Gastrocnemius medialis (tissue), 4 donors: Measurements from ENCODE around the gene SLC5A3. TPM values are rescaled to one million over a fixed set of nuclear protein-coding genes. Genes with fewer than 3 reads are reported as not detected.

Source experiments
- ATAC-seq, 2 donors: fragments of 150-250 bp; one replicate each; pipeline ENCODE4 v1.9.1; 2016
- DNase-seq, 2 donors: peaks; one replicate each; pipeline ENCODE4 v3.0.0-alpha.2; 2019
- H3K27ac ChIP-seq, 4 donors: fragments of 200-600 bp; sonication (generic); 1 replicate in 1 of 4; 2 replicates in 3 of 4; pipeline ENCODE4 v1.5.1; 2016 to 2018; ENCODE audit warnings: mild to moderate bottlenecking in 2 of 4, moderate library complexity in 1 of 4
- H3K27me3 ChIP-seq, 3 donors: fragments of 200-600 bp; sonication (generic) in 2 of 3; 1 replicate in 1 of 3; 2 replicates in 2 of 3; pipeline versions ENCODE4 v1.5.1 to v1.6.0; 2016 to 2019; ENCODE audit warnings: mild to moderate bottlenecking in 1 of 3, moderate library complexity in 1 of 3
- H3K36me3 ChIP-seq, 2 donors: fragments of 200-600 bp; sonication (generic) in 1 of 2; one replicate each; pipeline ENCODE4 v1.5.1; 2017 to 2018
- H3K4me1 ChIP-seq, 2 donors: fragments of 200-600 bp; sonication (generic) in 1 of 2; one replicate each; pipeline ENCODE4 v1.5.1; 2016 to 2017; ENCODE audit warnings: mild to moderate bottlenecking in 2 of 2
- H3K4me3 ChIP-seq, 4 donors: fragments of 200-600 bp; sonication (generic) in 3 of 4; 1 replicate in 1 of 4; 2 replicates in 3 of 4; pipeline ENCODE4 v1.5.1; 2016 to 2019; ENCODE audit warnings: mild to moderate bottlenecking in 2 of 4
- H3K9me3 ChIP-seq, 3 donors: fragments of 200-600 bp; sonication (generic) in 2 of 3; 1 replicate in 1 of 3; 2 replicates in 2 of 3; pipeline ENCODE4 v1.5.1; 2016 to 2019
- CTCF ChIP-seq, 5 experiments: fragments of 450-650 bp in 3 of 5; fragments of 200-600 bp in 2 of 5; sonication (generic) in 2 of 5; IDR thresholded peaks in 4 of 5; conservative IDR thresholded peaks in 1 of 5; 1 replicate in 4 of 5; 2 replicates in 1 of 5; pipeline ENCODE4 v1.5.1; 2016 to 2019; ENCODE audit warnings: antibody characterized with exemption in 5 of 5, mild to moderate bottlenecking in 3 of 5, moderate library complexity in 3 of 5
- POLR2A ChIP-seq, 2 donors: fragments of 450-650 bp; IDR thresholded peaks; one replicate each; pipeline ENCODE4 v1.6.1; 2017; ENCODE audit warnings: antibody characterized with exemption in 2 of 2, mild to moderate bottlenecking in 2 of 2, moderate library complexity in 2 of 2
- in situ Hi-C, 4 donors: fragments of 200-750 bp; cut with MboI; loops; one replicate each; pipeline versions ENCODE4 v1.15.0 to v1.8.0; 2017; ENCODE audit warnings: low sequenced_read_pairs in 4 of 4
- intact Hi-C: fragments of 100-400 bp; cut with DNase I; formaldehyde crosslinking; loops from one replicate; pipeline ENCODE4 v1.15.1; 2023; ENCODE audit warnings: low total_unique reads
- total RNA-seq, 4 donors: library from RNA; depleted of rRNA; stranded (reverse); fragments of >200 nt; gene quantifications; one replicate each; pipeline versions ENCODE4 v1.1.0 to v1.2.3, GENCODE V29; 2016

Gene SLC5A3
- total RNA-seq, 4 donors from 2014 or later: 2.0 to 22.2 (median 6.2) TPM

- Histone ChIP-seq H3K4me3 (no peak overlapping the region), H3K4me1 (peaks cover 0 to 6% of the 10 kb centered on the region in 2 donors), H3K27me3 (no peaks in the 10 kb centered on the region), H3K27ac (no peak overlapping the region), H3K9me3 (no peaks in the 10 kb centered on the region), H3K36me3 (no peaks in the 10 kb centered on the region)
- intact Hi-C loops: no loop called here
- TF ChIP-seq CTCF (IDR thresholded peaks at IDR 0.05 in 4 of 5, conservative IDR thresholded peaks at IDR 0.05 in 1 of 5): no peak
- no peak for TF ChIP-seq POLR2A (IDR thresholded peaks at IDR 0.05)
- ATAC-seq (peak in 1 of 2 donors; percentile 73), DNase-seq (no peak)
- in situ Hi-C loops: loop anchor here in 2 of 4 donors (25.0 kb wide), 2 partner anchors 125 to 150 kb away; no protein-coding TSS in a partner anchor
These were observed 11.4 kb upstream of the SLC5A3 start for GRCh38 chr21:34061983-34062382.

GRCh38 chr21:34065027-34065426, 8.4 kb upstream of the SLC5A3 start:
- Histone ChIP-seq H3K36me3 (no peaks in the 10 kb centered on the region), H3K27ac (no peak overlapping the region), H3K9me3 (no peaks in the 10 kb centered on the region), H3K4me1 (peaks cover 0 to 5% of the 10 kb centered on the region in 2 donors), H3K27me3 (no peaks in the 10 kb centered on the region), H3K4me3 (no peak overlapping the region)
- DNase-seq: no peak
- in situ Hi-C loops: loop anchor here in 2 of 4 donors (25.0 kb wide), 2 partner anchors 128 to 147 kb away; no protein-coding TSS in a partner anchor
- intact Hi-C loops: no loop called here
- TF ChIP-seq POLR2A (IDR thresholded peaks at IDR 0.05) (no peak), CTCF (IDR thresholded peaks at IDR 0.05 in 4 of 5, conservative IDR thresholded peaks at IDR 0.05 in 1 of 5) (no peak)
- ATAC-seq: no peak

- no peak overlapping the region for H3K4me3 ChIP-seq
- no peaks in the 10 kb centered on the region for H3K36me3 ChIP-seq
- DNase-seq: no peak
- no peak for TF ChIP-seq CTCF (IDR thresholded peaks at IDR 0.05 in 4 of 5, conservative IDR thresholded peaks at IDR 0.05 in 1 of 5)
- TF ChIP-seq POLR2A (IDR thresholded peaks at IDR 0.05): no peak
- H3K9me3 ChIP-seq: no peaks in the 10 kb centered on the region
- ATAC-seq: no peak
- in situ Hi-C loops (loop anchor here (10.0 to 25.0 kb wide), 3 partner anchors 134 to 147 kb away; no protein-coding TSS in a partner anchor), intact Hi-C loops (loop anchor here (2.0 to 10.0 kb wide), 4 partner anchors 127 to 276 kb away; partner anchors contain the start of gene ATP5PO)
- no peaks in the 10 kb centered on the region for H3K27me3 ChIP-seq
- peaks cover 25 to 27% of the 10 kb centered on the region in 2 donors for H3K4me1 ChIP-seq
- H3K27ac ChIP-seq: peak overlapping the region in 2 of 4 donors; percentile 85 to 91
These were observed 1.7 kb upstream of the SLC5A3 start for GRCh38 chr21:34071683-34072082.

- H3K4me1 ChIP-seq: peaks cover 32 to 33% of the 10 kb centered on the region in 2 donors
- H3K36me3 ChIP-seq: no peaks in the 10 kb centered on the region
- in situ Hi-C loops: loop anchor here (10.0 to 25.0 kb wide), 3 partner anchors 135 to 148 kb away; no protein-coding TSS in a partner anchor
- H3K4me3 ChIP-seq: peak overlapping the region; percentile 61 to 74 (median 72)
- ATAC-seq: peak; percentile 27 to 41
- no peaks in the 10 kb centered on the region for H3K9me3 ChIP-seq
- TF ChIP-seq POLR2A (IDR thresholded peaks at IDR 0.05): no peak
- no peak for TF ChIP-seq CTCF (IDR thresholded peaks at IDR 0.05 in 4 of 5, conservative IDR thresholded peaks at IDR 0.05 in 1 of 5)
- peak; percentile 21 to 33 for DNase-seq
- H3K27me3 ChIP-seq: no peaks in the 10 kb centered on the region
- peak overlapping the region; percentile 80 to 91 (median 86) for H3K27ac ChIP-seq
- intact Hi-C loops: loop anchor here (2.0 to 10.0 kb wide), 4 partner anchors 128 to 275 kb away; partner anchors contain the start of gene ATP5PO
These were observed 990 bp upstream of the SLC5A3 start for GRCh38 chr21:34072145-34073031.
